H1 (cell line): Measurements from ENCODE around the gene SFXN1. TPM values are rescaled to one million over a fixed set of nuclear protein-coding genes. Genes with fewer than 3 reads are reported as not detected.

Experiments used
- CTCF ChIA-PET: fragments of 300-600 bp; sonication (Branson Sonifier 250); formaldehyde crosslinking; loops from one replicate; lab custom pipeline; 2021; ENCODE audit not compliant: partially characterized antibody; lab: Charles Lee
- POLR2A ChIA-PET: fragments of 300-600 bp; sonication (Branson Sonifier 250); formaldehyde crosslinking; loops from one replicate; lab custom pipeline; 2021; ENCODE audit warnings: inconsistent platforms; ENCODE audit not compliant: partially characterized antibody; lab: Charles Lee
- DNase-seq, 2 experiments: peaks; one replicate each; pipeline versions ENCODE4 v3.0.0 to v3.0.0-alpha.2; 2010 to 2022; ENCODE audit warnings: low spot score in 2 of 2, low read depth in 1 of 2, mixed read lengths in 1 of 2
- FAIRE-seq: peaks from 2 replicates; lab custom pipeline; 2011; peaks lifted over from hg19 to GRCh38; lab: Jason Lieb, UNC
- H2AFZ ChIP-seq: 2 replicates; pipeline ENCODE4 v1.8.1; 2012; ENCODE audit warnings: low read length, inconsistent platforms
- H2AK5ac ChIP-seq: 2 replicates; pipeline ENCODE4 v1.6.1; 2013; ENCODE audit warnings: low read depth, low read length
- H2BK120ac ChIP-seq: replicated peaks from 2 replicates; pipeline ENCODE3; 2013; ENCODE audit warnings: low read depth, low read length, inconsistent platforms
- H2BK12ac ChIP-seq: 2 replicates; pipeline ENCODE4 v1.6.1; 2013; ENCODE audit warnings: low read depth, low read length
- H2BK15ac ChIP-seq: 2 replicates; pipeline ENCODE4 v1.6.1; 2013; ENCODE audit warnings: low read length
- H2BK20ac ChIP-seq: 2 replicates; pipeline ENCODE4 v1.6.1; 2013; ENCODE audit warnings: low read length
- H2BK5ac ChIP-seq: 2 replicates; pipeline ENCODE4 v1.6.1; 2013; ENCODE audit warnings: low read depth, low read length
- H3K14ac ChIP-seq: 2 replicates; pipeline ENCODE4 v1.6.1; 2013; ENCODE audit warnings: inconsistent platforms; ENCODE audit not compliant: insufficient read length
- H3K18ac ChIP-seq: 2 replicates; pipeline ENCODE4 v1.6.1; 2013; ENCODE audit warnings: low read length; ENCODE audit errors: extremely low read depth
- H3K23ac ChIP-seq: 2 replicates; pipeline ENCODE4 v1.6.1; 2013; ENCODE audit warnings: inconsistent platforms; ENCODE audit not compliant: insufficient read length
- H3K23me2 ChIP-seq: 2 replicates; pipeline ENCODE4 v1.6.1; 2013; ENCODE audit warnings: low read depth, low read length
- H3K27ac ChIP-seq: 2 replicates; pipeline ENCODE4 v1.6.1; 2011; ENCODE audit warnings: low read depth, low read length, inconsistent platforms
- H3K27me3 ChIP-seq, 4 experiments: replicated peaks in 1 of 4; 1 replicate in 1 of 4; 2 replicates in 3 of 4; pipeline versions ENCODE4 v1.6.1 to v1.8.1; 2011 to 2013; ENCODE audit warnings: low read length in 3 of 4, mild to moderate bottlenecking in 3 of 4, inconsistent platforms in 2 of 4, mixed read lengths in 2 of 4, moderate library complexity in 1 of 4; ENCODE audit not compliant: control insufficient read depth in 3 of 4, insufficient read depth in 3 of 4; ENCODE audit errors: extremely low read depth in 1 of 4
- H3K36me3 ChIP-seq, 4 experiments: 2 replicates each; pipeline versions ENCODE4 v1.6.1 to v1.8.1; 2011 to 2013; ENCODE audit warnings: mild to moderate bottlenecking in 4 of 4, low read length in 3 of 4, moderate library complexity in 2 of 4, control low read depth in 1 of 4, inconsistent platforms in 1 of 4; ENCODE audit not compliant: insufficient read depth in 4 of 4, control insufficient read depth in 2 of 4
- H3K4ac ChIP-seq: replicated peaks from 2 replicates; pipeline ENCODE3; 2013; ENCODE audit warnings: low read length, low read depth, mixed read lengths, inconsistent platforms; ENCODE audit not compliant: insufficient read length
- H3K4me1 ChIP-seq, 4 experiments: replicated peaks in 1 of 4; 1 replicate in 1 of 4; 2 replicates in 3 of 4; pipeline versions ENCODE4 v1.6.1 to v1.8.1; 2011 to 2013; ENCODE audit warnings: low read length in 3 of 4, inconsistent platforms in 2 of 4, mixed read lengths in 1 of 4; ENCODE audit not compliant: insufficient read depth in 4 of 4, control insufficient read depth in 3 of 4
- H3K4me2 ChIP-seq, 2 experiments: 2 replicates each; pipeline versions ENCODE4 v1.6.1 to v1.8.1; 2011 to 2013; ENCODE audit warnings: low read depth in 2 of 2, low read length in 2 of 2, control low read depth in 1 of 2, inconsistent platforms in 1 of 2, mild to moderate bottlenecking in 1 of 2; ENCODE audit not compliant: insufficient read depth in 1 of 2
- H3K4me3 ChIP-seq, 4 experiments: fragments of 200-600, 300-600 bp in 1 of 4; sonication (generic), shearing (Covaris generic), sonication (Bioruptor Twin) in 1 of 4; 2 replicates each; pipeline versions ENCODE4 v1.5.1 to v1.8.1; 2011 to 2016; ENCODE audit warnings: low read length in 4 of 4, low read depth in 3 of 4, control low read depth in 2 of 4, inconsistent platforms in 2 of 4, mild to moderate bottlenecking in 2 of 4, mixed read lengths in 1 of 4, moderate library complexity in 1 of 4; ENCODE audit not compliant: insufficient read depth in 2 of 4; ENCODE audit errors: extremely low read depth in 1 of 4
- H3K56ac ChIP-seq: replicated peaks from 2 replicates; pipeline ENCODE3; 2013; ENCODE audit warnings: low read depth, mild to moderate bottlenecking, mixed read lengths, low read length, inconsistent platforms; ENCODE audit not compliant: insufficient read length
- H3K79me1 ChIP-seq: 2 replicates; pipeline ENCODE4 v1.6.1; 2013; ENCODE audit warnings: low read depth, low read length, control low read depth
- H3K79me2 ChIP-seq, 2 experiments: 2 replicates each; pipeline versions ENCODE4 v1.6.1 to v1.8.1; 2012 to 2013; ENCODE audit warnings: low read length in 2 of 2, mild to moderate bottlenecking in 2 of 2, inconsistent platforms in 1 of 2; ENCODE audit not compliant: insufficient read depth in 2 of 2, control insufficient read depth in 1 of 2
- H3K9ac ChIP-seq, 4 experiments: replicated peaks in 1 of 4; 1 replicate in 1 of 4; 2 replicates in 3 of 4; pipeline versions ENCODE4 v1.6.1 to v1.8.1; 2011 to 2013; ENCODE audit warnings: low read depth in 3 of 4, low read length in 3 of 4, control low read depth in 2 of 4, mild to moderate bottlenecking in 2 of 4, moderate library complexity in 2 of 4, inconsistent platforms in 1 of 4; ENCODE audit errors: extremely low read depth in 1 of 4
- H3K9me3 ChIP-seq, 2 experiments: 2 replicates each; pipeline versions ENCODE4 v1.6.1 to v1.8.1; 2012 to 2013; ENCODE audit warnings: mild to moderate bottlenecking in 2 of 2, moderate library complexity in 2 of 2, control low read depth in 1 of 2, inconsistent platforms in 1 of 2, low read depth in 1 of 2, low read length in 1 of 2, mixed read lengths in 1 of 2; ENCODE audit not compliant: insufficient read depth in 2 of 2
- H4K20me1 ChIP-seq, 2 experiments: replicated peaks in 1 of 2; 2 replicates each; pipeline versions ENCODE3 to v1.8.1; 2011 to 2013; ENCODE audit warnings: inconsistent platforms in 2 of 2, low read length in 2 of 2, mild to moderate bottlenecking in 1 of 2; ENCODE audit not compliant: insufficient read depth in 2 of 2, control insufficient read depth in 1 of 2
- H4K5ac ChIP-seq: 2 replicates; pipeline ENCODE4 v1.6.1; 2013; ENCODE audit warnings: low read length, low read depth, mixed read lengths, inconsistent platforms; ENCODE audit not compliant: insufficient read length
- H4K8ac ChIP-seq: 2 replicates; pipeline ENCODE4 v1.8.0; 2013; ENCODE audit warnings: mild to moderate bottlenecking, moderate library complexity, low read length, inconsistent platforms; ENCODE audit not compliant: insufficient read depth; ENCODE audit errors: extremely low read depth
- H4K91ac ChIP-seq: replicated peaks from 2 replicates; pipeline ENCODE3; 2013; ENCODE audit warnings: low read length, mixed read lengths, inconsistent platforms; ENCODE audit not compliant: insufficient read length
- ATF3 ChIP-seq: IDR thresholded peaks from 2 replicates; pipeline ENCODE4 v1.6.1; 2011; ENCODE audit warnings: low read depth, mild to moderate bottlenecking, low read length; ENCODE audit not compliant: insufficient read depth
- CBX8 ChIP-seq: fragments of 300-800, 300-1000 bp; sonication (generic); IDR thresholded peaks from 2 replicates; pipeline ENCODE4 v1.7.1; 2016; ENCODE audit warnings: low read depth, low read length, borderline replicate concordance
- EZH2 ChIP-seq: fragments of 200-600 bp; sonication (generic); IDR thresholded peaks from 2 replicates; pipeline ENCODE4 v1.7.1; 2012; ENCODE audit warnings: low read depth, mild to moderate bottlenecking, moderate library complexity, low read length, inconsistent platforms; ENCODE audit not compliant: severe bottlenecking
- FOSL1 ChIP-seq: IDR thresholded peaks from 2 replicates; pipeline ENCODE4 v1.6.1; 2011; ENCODE audit warnings: mild to moderate bottlenecking, low read depth, low read length, moderate library complexity; ENCODE audit not compliant: insufficient read depth
- GTF2F1 ChIP-seq: IDR thresholded peaks from 2 replicates; pipeline ENCODE4 v1.6.1; 2012; ENCODE audit warnings: low read depth, low read length, improper control_type of control experiment, borderline replicate concordance
- JUN ChIP-seq: IDR thresholded peaks from 2 replicates; pipeline ENCODE4 v1.6.1; 2011; ENCODE audit warnings: low read depth, mild to moderate bottlenecking, improper control_type of control experiment, low read length
- JUND ChIP-seq: IDR thresholded peaks from 2 replicates; pipeline ENCODE4 v1.6.1; 2011; ENCODE audit warnings: mild to moderate bottlenecking, improper control_type of control experiment, low read length
- KDM1A ChIP-seq: fragments of 200-600, 300-600 bp; sonication (generic); IDR thresholded peaks from 2 replicates; pipeline ENCODE4 v1.7.1; 2016; ENCODE audit warnings: mild to moderate bottlenecking, low read length, borderline replicate concordance
- NRF1 ChIP-seq: IDR thresholded peaks from 2 replicates; pipeline ENCODE4 v1.6.1; 2011; ENCODE audit warnings: mild to moderate bottlenecking, low read depth, low read length, improper control_type of control experiment
- RAD21 ChIP-seq, 2 experiments: IDR thresholded peaks in 1 of 2; conservative IDR thresholded peaks in 1 of 2; 2 replicates each; pipeline ENCODE4 v1.6.1; 2011; ENCODE audit warnings: low read depth in 2 of 2, low read length in 2 of 2, improper control_type of control experiment in 1 of 2, inconsistent platforms in 1 of 2, mild to moderate bottlenecking in 1 of 2, moderate library complexity in 1 of 2
- TAF7 ChIP-seq: optimal IDR thresholded peaks from 2 replicates; pipeline ENCODE3; 2011; ENCODE audit warnings: low read depth, mild to moderate bottlenecking, inconsistent platforms, low read length, moderate library complexity, borderline replicate concordance
- YY1 ChIP-seq: IDR thresholded peaks from 2 replicates; pipeline ENCODE4 v1.6.1; 2011; ENCODE audit warnings: low read depth, mild to moderate bottlenecking, low read length
- ZNF274 ChIP-seq: IDR thresholded peaks from 2 replicates; pipeline ENCODE4 v1.7.0; 2012; ENCODE audit warnings: low read length, borderline replicate concordance; ENCODE audit errors: extremely low read depth
- WGBS, 2 experiments: shearing (Covaris generic) in 1 of 2; methylation state at CpG; one replicate each; pipeline versions ENCODE4 v1.1.6 to v1.1.7; 2013 to 2015; ENCODE audit warnings: low lambda C conversion rate in 2 of 2, mixed read lengths in 2 of 2, inconsistent platforms in 1 of 2, low coverage in 1 of 2, missing lambda C conversion rate in 1 of 2; ENCODE audit not compliant: insufficient replicate concordance in 2 of 2, insufficient coverage in 1 of 2, insufficient read length in 1 of 2; ENCODE audit errors: extremely low coverage in 1 of 2, missing lambda C conversion rate in 1 of 2; 5-methylcytosine and 5-hydroxymethylcytosine counted together
- polyA plus RNA-seq, 7 experiments: library from polyadenylated mRNA; depleted of rRNA in 3 of 7; stranded (reverse) in 5 of 7; unstranded in 2 of 7; fragments of >200 nt in 5 of 7; fragments of 200-250 nt in 2 of 7; gene quantifications; 1 replicate in 5 of 7; 2 replicates in 1 of 7; 4 replicates in 1 of 7; pipeline versions ENCODE4 v1.2.1 to v1.2.3, GENCODE V29; 2011 to 2013; ENCODE audit warnings: missing spikeins in 2 of 7, mixed read lengths in 2 of 7
- total RNA-seq: library from RNA; stranded (reverse); fragmentation: NEBNext Ultra II Directional; extraction: Animal tissue kit (Norgen Biotek cat#: 25700); gene quantifications from 2 replicates; pipeline ENCODE4 v1.2.1, GENCODE V29; 2021

The SFXN1 gene
- total and polyA plus RNA-seq, 2 of the 8 experiments (the other 6 are each of a cell fraction or from before 2014, with no cell fraction given), result 72.7 to 97.6 TPM

GRCh38 chr5:175575301-175575700, 96.9 kb downstream of the SFXN1 start:
- Histone ChIP-seq H3K23me2 (peaks cover 3% of the 10 kb centered on the region), H3K4me3 (no peak overlapping the region), H3K27me3 (peaks cover 0 to 4% (median 0%) of the 10 kb centered on the region in 4 experiments; a peak in 2 of 7 replicates), H3K4me2 (no peak overlapping the region), H3K79me2 (no peaks in the 10 kb centered on the region), H4K91ac (no peak overlapping the region), H3K18ac (no peak overlapping the region), H3K79me1 (no peaks in the 10 kb centered on the region; the same call in 1 of the 2 replicates), H3K56ac (no peak overlapping the region), H3K36me3 (no peaks in the 10 kb centered on the region), H2AFZ (no peak overlapping the region), H2BK5ac (no peak overlapping the region), H2AK5ac (no peak overlapping the region; the same call in 1 of the 2 replicates), H4K5ac (no peak overlapping the region), H2BK120ac (no peak overlapping the region), H2BK15ac (no peak overlapping the region), H3K9ac (no peak overlapping the region), H3K9me3 (no peaks in the 10 kb centered on the region), H4K20me1 (no peaks in the 10 kb centered on the region), H2BK20ac (no peak overlapping the region), H3K23ac (no peak overlapping the region), H3K14ac (no peak overlapping the region), H3K27ac (no peak overlapping the region), H2BK12ac (peak overlapping the region; percentile 30; the same call in 1 of the 2 replicates), H4K8ac (no peak overlapping the region), H3K4me1 (peaks cover 4 to 7% (median 6%) of the 10 kb centered on the region in 4 experiments; a peak in 6 of 7 replicates), H3K4ac (no peak overlapping the region)
- FAIRE-seq (no peak), DNase-seq (no peak)
- ChIA-PET CTCF (interaction anchor here (0.6 to 2.4 kb wide), 7 partner anchors 9 to 1412 kb away, joined by 3 to 12 read pairs (median 4); no protein-coding TSS in a partner anchor), POLR2A (interaction anchor here (0.9 to 1.2 kb wide), 4 partner anchors 19 to 31 kb away, joined by 3 to 4 read pairs (median 3); no protein-coding TSS in a partner anchor)
- WGBS, 2 experiments, result 91% methylated on average over 2 of the region's 2 CpGs; no CpG with 5 or more reads in 1 of the 2 experiments
- TF ChIP-seq FOSL1 (no peak), JUN (no peak), RAD21 (IDR thresholded peaks at IDR 0.05 in 1 of 2, conservative IDR thresholded peaks at IDR 0.05 in 1 of 2; ENCODE audit: low read depth in 2 of 2, low read length in 2 of 2) (no peak), NRF1 (no peak), KDM1A (no peak), YY1 (no peak), EZH2 (no peak), TAF7 (no peak), GTF2F1 (no peak), JUND (no peak), ATF3 (no peak), ZNF274 (no peak), CBX8 (no peak)
